VCaP (cell line): Measurements from ENCODE around the gene NAA38.

Experiments
- H3K27ac ChIP-seq: fragments of 450-650 bp; 2 replicates; pipeline ENCODE4 v1.5.1; 2017
- TF ChIP-seq, protein P1 (sequence below): fragments of 450-650 bp; conservative IDR thresholded peaks from 2 replicates; pipeline ENCODE4 v1.5.1; 2017; ENCODE audit warnings: mild to moderate bottlenecking, moderate library complexity

Gene NAA38

DNA sequence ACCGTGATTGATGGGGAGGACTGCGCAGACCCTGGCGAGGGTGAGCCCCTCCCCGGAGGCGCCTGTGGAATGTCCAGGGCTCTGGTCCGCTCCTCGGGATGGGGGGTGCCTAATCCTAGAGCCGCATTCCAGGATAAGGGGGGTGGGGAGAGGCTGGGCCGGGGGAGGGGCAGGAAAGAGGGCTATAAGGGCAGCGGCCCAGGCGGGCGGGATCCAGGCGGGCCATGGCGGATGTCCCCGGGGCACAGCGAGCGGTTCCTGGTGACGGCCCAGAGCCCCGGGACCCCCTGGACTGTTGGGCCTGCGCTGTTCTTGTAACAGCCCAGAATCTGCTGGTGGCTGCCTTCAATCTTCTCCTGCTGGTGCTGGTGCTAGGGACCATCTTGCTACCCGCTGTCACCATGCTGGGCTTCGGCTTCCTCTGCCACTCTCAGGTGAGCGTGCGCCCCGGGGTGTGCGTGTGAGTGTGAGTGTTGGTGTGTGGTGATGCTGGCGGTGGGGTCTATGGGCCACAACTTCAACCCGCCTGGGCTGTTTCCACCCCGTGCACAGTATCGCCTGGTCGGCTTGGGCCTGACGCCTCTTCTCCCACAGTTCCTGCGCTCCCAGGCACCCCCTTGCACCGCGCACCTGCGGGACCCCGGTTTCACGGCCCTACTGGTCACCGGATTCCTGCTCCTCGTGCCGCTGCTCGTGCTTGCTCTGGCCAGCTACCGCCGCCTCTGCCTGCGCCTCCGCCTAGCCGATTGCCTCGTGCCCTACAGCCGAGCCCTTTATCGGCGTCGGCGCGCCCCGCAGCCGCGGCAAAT lies 2.3 kb downstream of the NAA38 start, which contains the start of gene TMEM88:
Gene TMEM88 (plus strand): TSS at position 216 of the 809 bp plus-strand sequence. CDS start 9 bp downstream, at position 225.
- TF ChIP-seq, protein P1, sequence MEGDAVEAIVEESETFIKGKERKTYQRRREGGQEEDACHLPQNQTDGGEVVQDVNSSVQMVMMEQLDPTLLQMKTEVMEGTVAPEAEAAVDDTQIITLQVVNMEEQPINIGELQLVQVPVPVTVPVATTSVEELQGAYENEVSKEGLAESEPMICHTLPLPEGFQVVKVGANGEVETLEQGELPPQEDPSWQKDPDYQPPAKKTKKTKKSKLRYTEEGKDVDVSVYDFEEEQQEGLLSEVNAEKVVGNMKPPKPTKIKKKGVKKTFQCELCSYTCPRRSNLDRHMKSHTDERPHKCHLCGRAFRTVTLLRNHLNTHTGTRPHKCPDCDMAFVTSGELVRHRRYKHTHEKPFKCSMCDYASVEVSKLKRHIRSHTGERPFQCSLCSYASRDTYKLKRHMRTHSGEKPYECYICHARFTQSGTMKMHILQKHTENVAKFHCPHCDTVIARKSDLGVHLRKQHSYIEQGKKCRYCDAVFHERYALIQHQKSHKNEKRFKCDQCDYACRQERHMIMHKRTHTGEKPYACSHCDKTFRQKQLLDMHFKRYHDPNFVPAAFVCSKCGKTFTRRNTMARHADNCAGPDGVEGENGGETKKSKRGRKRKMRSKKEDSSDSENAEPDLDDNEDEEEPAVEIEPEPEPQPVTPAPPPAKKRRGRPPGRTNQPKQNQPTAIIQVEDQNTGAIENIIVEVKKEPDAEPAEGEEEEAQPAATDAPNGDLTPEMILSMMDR: no peak
- H3K27ac ChIP-seq: peak within 1 kb of the TSS; percentile 91

DNA sequence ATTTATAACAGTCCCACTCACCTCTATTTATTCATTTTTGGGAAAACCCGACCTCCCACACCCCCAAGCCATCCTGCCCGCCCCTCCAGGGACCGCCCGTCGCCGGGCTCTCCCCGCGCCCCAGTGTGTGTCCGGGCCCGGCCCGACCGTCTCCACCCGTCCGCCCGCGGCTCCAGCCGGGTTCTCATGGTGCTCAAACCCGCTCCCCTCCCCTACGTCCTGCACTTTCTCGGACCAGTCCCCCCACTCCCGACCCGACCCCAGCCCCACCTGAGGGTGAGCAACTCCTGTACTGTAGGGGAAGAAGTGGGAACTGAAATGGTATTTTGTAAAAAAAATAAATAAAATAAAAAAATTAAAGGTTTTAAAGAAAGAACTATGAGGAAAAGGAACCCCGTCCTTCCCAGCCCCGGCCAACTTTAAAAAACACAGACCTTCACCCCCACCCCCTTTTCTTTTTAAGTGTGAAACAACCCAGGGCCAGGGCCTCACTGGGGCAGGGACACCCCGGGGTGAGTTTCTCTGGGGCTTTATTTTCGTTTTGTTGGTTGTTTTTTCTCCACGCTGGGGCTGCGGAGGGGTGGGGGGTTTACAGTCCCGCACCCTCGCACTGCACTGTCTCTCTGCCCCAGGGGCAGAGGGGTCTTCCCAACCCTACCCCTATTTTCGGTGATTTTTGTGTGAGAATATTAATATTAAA lies 3.1 kb downstream of the NAA38 start:
- TF ChIP-seq, protein P1: no peak
- H3K27ac ChIP-seq: no peak overlapping the region; the same call in 1 of the 2 replicates

DNA sequence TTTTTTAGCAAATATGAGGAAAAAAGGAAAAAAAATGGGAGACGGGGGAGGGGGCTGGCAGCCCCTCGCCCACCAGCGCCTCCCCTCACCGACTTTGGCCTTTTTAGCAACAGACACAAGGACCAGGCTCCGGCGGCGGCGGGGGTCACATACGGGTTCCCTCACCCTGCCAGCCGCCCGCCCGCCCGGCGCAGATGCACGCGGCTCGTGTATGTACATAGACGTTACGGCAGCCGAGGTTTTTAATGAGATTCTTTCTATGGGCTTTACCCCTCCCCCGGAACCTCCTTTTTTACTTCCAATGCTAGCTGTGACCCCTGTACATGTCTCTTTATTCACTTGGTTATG lies 3.7 kb downstream of the NAA38 start:
- H3K27ac ChIP-seq: no peak overlapping the region
- TF ChIP-seq, protein P1: no peak

DNA sequence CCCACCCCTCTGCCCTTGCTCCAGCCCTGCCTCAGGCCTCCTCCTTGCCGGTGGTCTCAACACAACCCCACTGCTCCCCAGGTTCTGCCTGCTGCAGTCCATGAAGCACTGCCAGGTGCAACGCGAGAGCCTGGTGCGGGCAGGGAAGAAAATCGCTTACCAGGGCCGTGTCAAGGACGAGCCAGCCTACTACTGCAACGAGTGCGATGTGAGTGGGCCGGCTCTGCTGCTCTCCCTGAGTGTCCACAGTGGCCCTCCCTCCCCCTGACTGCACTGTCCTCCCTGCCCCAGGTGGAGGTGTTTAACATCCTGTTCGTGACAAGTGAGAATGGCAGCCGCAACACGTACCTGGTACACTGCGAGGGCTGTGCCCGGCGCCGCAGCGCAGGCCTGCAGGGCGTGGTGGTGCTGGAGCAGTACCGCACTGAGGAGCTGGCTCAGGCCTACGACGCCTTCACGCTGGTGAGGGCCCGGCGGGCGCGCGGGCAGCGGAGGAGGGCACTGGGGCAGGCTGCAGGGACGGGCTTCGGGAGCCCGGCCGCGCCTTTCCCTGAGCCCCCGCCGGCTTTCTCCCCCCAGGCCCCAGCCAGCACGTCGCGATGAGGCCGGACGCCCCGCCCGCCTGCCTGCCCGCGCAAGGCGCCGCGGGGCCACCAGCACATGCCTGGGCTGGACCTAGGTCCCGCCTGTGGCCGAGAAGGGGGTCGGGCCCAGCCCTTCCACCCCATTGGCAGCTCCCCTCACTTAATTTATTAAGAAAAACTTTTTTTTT lies 4.3 kb downstream of the NAA38 start:
- TF ChIP-seq, protein P1: no peak
- no peak overlapping the region for H3K27ac ChIP-seq

DNA sequence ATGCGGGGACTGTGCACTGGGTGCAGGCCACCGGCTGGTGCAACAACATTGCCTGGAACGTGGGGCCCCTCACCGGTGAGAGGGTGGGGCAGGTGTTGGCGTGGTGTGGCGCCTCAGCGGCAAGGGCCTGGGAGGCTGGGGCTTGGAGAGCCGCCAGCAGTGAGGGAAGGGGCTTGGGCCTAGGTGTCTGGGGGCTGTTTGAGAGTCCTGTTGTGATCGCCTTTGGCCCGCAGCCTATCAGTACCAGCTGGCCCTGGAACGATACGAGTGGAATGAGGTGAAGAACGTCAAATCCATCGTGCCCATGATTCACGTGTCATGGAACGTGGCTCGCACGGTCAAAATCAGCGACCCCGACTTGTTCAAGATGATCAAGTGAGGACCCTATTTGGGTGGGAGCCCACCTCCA lies 5.1 kb downstream of the NAA38 start:
- H3K27ac ChIP-seq: peak overlapping the region; percentile 36; the same call in 1 of the 2 replicates

DNA sequence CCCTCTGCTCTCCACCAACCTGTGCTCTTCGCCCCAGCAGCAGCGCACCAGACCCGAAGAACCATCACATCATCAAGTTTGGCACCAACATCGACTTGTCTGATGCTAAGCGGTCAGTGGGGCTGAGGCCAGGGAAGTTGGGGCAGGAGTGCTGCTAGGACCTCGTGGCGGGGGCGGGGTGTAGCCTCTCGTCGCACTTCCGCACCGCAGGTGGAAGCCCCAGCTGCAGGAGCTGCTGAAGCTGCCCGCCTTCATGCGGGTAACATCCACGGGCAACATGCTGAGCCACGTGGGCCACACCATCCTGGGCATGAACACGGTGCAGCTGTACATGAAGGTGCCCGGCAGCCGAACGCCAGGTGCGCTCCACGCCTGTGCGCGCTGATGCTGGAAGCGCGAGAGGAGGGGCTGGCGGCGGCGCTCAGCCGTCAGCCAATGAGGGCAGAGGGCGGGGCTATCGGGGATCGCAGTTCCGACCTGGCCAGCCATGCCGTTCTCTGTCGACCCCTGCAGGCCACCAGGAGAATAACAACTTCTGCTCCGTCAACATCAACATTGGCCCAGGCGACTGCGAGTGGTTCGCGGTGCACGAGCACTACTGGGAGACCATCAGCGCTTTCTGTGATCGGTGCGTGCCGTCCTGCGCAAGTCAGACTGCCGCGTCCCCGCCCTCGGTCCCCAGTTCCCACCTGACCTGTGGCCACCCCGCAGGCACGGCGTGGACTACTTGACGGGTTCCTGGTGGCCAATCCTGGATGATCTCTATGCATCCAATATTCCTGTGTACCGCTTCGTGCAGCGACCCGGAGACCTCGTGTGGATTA lies 5.7 kb downstream of the NAA38 start:
- peak overlapping the region; percentile 36; the same call in 1 of the 2 replicates for H3K27ac ChIP-seq
- TF ChIP-seq, protein P1: peak; percentile 89

More for the DNA sequence above, 5.1 kb downstream of the NAA38 start:
- TF ChIP-seq, protein P1: no peak
